HT-29 (cell line): ENCODE data around the gene FKBP7. TPM values are rescaled to one million over a fixed set of nuclear protein-coding genes. Genes with fewer than 3 reads are reported as not detected.
A peak's percentile ranks its signal among the peaks of the same experiment; 100 is the strongest.
"Not testable (repeated sequence)": the region's sequence is repeated elsewhere in the genome, so short reads cannot be mapped to it uniquely, and the experiment has no call there.

Source experiments
- DNase-seq: peaks from one replicate; pipeline ENCODE4 v3.0.0-alpha.2; 2015; ENCODE audit warnings: low spot score
- total RNA-seq: library from RNA; depleted of rRNA; stranded (reverse); fragments of >200 nt; shearing (Covaris generic); gene quantifications from 2 replicates; pipeline ENCODE4 v1.2.3, GENCODE V29; 2014; rRNA removed

Gene FKBP7, protein sequence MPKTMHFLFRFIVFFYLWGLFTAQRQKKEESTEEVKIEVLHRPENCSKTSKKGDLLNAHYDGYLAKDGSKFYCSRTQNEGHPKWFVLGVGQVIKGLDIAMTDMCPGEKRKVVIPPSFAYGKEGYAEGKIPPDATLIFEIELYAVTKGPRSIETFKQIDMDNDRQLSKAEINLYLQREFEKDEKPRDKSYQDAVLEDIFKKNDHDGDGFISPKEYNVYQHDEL
- 0.03 and 0.55 TPM in 2 replicates for total RNA-seq

DNA sequence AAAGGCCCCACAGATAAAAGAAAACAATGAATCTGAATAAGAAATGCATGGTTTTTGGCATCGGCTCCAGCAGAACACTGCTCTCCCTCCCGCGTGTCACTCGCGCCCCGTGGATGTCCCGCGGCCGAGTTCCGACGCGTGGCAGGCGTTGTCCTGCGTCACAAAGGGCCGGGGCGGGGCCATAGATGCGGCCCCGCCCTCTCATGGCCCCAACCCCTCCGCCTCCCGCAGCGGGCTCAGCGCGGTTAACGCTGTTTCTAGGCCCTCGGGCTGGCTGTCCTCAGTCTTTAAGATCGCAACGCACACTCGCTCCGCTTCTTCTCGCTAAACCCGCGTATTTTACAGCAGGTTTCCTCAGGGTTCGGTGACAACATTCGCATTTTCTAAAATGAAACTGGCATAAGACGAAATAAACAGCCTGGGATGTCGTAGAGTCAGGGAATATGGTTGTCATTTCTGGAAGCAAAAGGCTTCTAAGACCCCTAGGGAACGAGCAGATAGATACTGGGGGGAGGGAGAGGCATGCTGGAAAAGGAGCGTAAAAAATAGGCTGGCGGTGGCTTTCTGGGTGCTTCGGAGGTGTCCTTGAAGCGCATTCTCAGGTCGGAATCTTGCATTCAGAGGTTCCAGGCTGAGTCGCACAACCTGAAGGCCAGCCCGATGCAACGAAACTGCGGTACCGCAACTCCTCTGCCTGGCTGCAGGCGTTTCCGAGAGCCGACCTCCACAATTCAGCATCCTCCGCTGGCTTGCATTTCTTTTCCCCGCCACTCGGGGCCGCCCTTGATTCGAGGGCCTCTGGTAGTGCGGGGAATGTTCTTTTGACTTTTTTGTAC lies at the start of gene FKBP7:
Gene FKBP7, minus strand, starts transcription at position 162 of the 836 bp plus-strand sequence. Its CDS starts 101 bp downstream, at position 61.
- peak; percentile 76 for DNase-seq

DNA sequence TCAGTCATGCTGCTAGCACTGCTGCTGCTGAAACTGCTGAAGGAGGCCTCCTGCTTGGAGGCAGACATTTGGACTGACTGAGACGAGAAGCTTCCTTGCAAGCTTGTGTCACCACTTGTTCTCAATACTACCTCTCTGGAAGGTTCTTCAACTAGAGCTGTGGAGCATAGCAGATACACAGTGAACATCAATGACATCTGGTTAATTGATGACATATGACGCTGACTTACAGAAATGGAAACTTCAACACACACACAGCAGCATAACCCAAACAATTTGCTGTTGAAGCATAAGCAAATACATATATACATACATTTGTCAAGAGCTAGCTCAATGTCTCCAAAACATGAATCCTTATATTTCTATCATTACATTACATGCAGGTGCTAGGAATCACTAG lies 49.2 kb upstream of the FKBP7 start:
- DNase-seq: no peak

DNA sequence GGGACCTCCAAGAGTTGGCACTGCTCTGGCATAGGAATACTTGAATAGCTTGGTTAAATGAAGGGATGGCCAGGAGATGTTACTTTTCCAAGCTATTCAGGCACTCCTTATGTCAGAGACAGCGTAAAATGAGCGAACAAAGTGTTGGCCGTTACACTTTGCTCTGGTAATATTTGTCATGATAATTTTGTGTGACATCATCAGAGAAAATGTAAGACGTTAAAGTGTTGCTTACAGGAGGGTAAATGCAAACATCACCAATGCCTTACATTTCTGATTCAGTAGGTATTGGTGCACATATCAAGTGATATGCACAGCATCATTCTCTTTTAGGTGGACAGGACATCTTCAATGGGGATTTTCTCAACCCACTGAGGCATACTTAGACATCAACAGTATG lies 47.9 kb upstream of the FKBP7 start:
- DNase-seq: no peak

DNA sequence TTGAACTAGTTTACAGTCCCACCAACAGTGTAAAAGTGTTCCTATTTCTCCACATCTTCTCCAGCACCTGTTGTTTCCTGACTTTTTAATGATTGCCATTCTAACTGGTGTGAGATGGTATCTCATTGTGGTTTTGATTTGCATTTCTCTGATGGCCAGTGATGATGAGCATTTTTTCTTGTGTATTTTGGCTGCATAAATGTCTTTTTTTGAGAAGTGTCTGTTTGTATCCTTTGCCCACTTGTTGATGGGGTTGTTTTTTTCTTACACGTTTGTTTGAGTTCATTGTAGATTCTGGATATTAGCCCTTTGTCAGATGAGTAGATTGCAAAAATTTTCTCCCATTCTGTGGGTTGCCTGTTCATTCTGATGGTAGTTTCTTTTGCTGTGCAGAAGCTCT lies 47.1 kb upstream of the FKBP7 start:
- DNase-seq: not testable (repeated sequence)

DNA sequence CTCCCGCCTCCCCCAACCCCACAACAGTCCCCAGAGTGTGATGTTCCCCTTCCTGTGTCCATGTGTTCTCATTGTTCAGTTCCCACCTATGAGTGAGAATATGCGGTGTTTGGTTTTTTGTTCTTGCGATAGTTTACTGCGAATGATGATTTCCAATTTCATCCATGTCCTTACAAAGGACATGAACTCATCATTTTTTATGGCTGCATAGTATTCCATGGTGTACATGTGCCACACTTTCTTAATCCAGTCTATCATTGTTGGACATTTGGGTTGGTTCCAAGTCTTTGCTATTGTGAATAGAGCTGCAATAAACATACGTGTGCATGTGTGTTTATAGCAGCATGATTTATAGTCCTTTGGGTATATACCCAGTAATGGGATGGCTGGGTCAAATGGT lies 46.6 kb upstream of the FKBP7 start:
- not testable (repeated sequence) for DNase-seq

DNA sequence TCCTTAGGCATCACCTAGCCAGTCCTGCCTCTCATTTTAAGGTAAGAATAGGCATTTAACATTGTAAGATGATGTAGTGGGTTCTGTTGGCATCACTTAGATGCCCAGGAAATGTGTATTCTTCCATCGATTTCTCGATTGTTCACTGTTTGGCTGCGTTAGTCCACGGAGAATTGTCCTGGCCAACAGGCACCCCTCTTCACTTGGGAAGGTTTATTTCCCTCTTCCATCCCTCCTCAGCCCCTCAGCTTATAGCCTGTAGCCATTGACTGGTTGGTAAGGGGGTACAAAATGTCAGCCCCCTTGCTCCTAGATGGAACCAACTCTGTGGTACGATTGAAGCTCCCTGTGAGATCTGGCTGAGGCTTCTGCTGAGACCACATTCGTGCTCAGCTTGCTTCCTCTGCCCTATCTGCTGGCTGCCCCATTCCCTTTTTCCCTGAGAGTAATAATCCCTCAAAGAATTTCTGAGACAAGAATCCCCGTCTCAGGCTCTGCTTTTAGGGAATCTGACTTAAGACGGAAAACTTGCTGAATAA lies 45.3 kb upstream of the FKBP7 start:
- DNase-seq: no peak

DNA sequence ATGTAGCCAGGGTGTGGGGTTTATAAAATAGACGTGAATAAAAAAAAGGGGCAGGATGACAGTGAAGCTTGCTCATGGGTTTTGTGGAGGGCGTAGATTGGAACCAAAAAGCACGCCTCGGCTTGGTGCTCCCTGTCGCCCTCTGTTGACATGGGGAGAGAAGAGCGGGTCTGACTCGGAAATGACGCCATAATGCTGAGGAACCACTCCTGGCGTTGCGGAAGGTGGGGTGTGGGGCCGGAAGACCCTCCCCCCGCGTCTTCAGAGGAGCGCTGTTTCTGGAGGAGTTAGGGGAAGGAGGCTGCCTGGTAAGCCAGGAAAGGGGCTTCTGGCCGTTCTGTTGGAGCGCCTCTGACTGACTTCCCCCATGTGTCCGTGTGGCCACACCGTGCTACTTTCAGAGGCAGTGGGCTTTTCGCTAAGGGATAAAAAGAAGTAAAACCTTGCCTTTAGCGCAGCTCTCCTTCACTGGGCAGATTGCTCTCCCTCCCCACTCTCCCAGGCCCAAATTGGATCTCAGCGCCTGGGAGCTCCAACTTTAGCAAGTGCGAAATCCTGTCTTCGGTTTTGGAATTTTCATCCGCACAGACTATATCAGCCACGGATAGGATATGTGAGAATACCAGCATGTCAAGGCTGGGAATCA lies 44.7 kb upstream of the FKBP7 start:
- DNase-seq: no peak

DNA sequence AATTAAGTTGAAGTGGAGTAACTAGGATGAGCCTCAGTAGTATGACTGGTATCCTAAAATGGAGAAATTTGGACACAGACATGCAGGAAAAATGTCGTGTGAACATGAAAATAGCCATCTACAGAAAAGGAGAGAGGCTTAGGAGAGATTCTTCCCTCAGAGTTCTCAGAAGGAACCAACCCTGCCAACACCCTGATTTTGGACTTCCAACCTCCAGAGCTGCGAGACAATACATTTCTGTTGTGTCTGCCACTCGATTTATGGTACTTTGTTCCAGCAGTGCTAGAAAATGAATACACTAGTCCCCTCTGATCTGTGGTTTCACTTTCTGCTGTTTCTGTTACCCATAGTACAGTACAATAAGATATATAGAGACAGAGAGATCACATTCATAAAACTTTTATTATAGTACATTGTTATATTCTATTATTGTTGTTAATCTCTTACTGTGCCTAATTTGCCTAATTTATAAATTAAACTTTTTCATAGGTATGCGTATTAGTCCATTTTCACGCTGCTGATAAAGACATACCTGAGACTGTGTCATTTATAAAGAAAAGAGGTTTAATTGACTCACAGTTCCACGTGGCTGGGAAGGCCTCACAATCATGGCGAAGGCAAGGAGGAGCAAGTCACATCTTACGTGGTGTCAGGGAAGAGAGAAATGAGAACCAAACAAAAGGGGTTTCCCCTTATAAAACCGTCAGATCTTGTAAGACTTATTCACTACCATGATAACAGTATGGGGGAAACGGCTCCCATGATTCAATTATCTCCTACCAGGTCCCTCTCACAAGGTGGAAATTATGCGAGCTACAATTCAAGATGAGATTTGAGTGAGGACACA lies 43.1 kb upstream of the FKBP7 start:
- DNase-seq: no peak

DNA sequence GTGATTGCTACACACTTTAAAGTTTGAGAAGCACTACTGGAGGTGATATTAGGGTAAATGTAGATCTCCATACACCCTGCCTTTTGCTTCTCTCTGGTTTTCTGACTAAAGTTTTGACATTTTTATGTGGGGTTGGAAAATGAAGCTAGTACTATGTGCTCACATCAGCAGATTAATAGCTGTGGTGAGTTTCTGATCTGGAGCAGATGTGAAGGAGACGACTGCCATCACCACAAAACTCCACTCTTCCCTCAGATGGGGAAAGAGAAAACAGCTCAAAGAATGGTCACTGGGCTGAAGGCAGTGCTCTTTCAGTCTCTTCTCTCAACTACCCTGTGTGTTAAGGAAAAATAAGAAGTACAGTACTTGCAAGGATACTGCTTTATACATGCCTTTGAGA lies 39.1 kb upstream of the FKBP7 start:
- DNase-seq: no peak

DNA sequence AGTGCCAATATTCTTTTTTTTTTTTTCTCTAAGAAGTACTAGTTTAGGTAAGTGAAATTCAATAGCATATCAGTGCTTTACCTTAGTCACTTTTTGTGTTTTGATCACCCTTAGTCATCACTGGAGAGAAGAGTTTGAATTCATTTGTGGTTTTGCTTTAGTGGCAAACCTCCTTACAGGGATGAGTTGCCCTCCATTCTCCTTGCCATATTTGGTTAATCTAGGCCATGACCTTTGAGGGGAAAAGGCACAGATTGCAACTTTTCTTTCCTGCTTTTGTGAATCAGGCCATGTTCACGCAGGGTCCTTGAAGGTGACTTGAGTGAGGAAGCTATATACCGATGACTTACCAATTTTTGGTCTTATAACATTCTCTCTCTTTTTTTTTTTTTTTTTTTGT lies 36.3 kb upstream of the FKBP7 start:
- no peak for DNase-seq

DNA sequence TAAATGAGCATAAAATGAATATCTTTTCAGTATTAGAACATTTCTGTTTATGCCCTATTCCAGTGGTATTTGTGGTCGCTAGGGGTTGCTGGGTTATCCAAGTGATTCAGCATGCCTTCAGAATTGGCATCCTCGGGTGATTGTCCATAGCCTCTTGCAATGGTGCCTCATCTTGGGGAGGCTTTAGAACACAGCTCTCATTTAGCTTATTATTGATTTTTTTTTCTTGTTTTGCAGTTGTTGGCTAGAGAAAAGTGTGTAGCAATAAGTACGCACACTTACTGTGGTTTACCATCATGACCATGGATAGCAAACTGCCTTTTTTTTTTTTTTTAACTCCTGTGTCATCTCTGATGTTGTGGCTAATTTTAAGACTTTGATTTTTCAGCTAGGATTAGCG lies 35.5 kb upstream of the FKBP7 start:
- DNase-seq: no peak

DNA sequence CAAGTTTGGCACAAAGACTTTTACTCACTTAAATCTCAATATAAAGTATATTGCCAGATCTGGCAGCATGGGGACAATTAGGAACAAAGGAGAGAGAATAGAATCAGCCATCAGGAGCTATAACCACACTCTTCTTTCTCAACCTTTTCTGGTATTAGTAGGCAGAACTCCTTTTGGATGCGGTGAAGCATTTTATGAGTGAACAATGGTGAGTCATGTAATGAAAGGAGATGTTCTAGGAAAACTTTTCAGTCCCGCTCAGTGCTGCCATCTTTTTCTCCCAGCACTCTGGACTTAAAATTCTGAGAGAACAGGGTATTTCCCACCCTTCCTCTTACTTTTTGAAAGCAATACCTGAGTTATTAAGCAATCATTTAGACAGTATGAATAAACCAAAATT lies 34.1 kb upstream of the FKBP7 start:
- DNase-seq: no peak

DNA sequence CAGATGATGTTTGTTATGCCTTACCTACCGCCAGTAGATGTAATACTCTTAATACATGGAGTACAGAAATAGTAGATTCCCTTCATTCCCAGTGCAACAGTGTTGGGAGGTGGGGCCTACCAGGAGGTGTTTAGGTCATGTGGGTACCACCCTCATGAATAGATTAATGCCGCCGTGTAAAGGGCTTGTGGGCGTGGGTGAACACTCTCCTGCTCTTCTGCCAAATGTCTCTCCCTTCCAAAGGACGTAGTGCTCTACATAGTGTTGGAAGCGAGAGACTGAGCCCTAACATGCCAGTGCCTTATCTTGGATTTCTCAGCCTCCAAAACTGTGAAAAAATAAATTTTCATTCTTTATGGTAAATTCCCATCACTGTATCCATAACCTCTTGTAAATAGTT lies 32.0 kb upstream of the FKBP7 start:
- DNase-seq: no peak

DNA sequence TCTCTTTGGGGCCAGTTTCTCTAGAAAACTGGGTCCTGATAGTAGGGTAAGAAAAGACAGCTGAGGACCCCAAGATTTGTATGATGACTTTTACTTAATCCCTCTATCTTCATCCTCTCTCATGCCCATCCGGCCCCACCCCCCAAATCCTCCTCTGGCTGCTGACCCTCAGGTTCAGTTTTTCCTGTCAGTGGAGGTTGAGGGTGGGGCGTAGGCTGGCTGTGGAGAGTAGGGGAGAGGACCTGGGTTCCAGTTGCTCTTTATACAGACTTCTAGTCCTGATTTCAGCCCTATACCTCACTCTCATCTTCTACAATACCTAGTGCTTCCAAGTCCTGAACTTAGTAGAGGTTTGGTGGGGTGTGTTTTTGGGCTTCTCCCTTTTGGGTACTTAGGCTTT lies 30.2 kb upstream of the FKBP7 start:
- no peak for DNase-seq

DNA sequence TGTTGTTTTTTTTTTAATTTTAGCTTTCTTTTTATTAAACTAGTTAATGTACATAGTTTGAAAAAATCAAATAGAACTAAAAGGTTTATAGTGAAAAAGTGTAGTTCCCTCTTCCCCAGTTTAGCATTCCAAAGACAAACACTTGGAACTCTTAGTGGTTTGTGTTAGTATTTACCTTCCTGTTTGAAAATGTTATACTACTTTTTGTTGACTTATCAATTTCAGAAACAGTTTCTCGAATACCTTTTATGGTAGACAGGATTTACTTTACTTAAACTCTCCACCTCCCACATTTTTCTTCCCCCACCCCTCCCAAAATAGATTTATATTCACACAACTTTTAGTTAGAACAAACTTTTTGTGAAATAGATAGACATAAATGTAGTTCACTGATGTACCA lies 28.5 kb upstream of the FKBP7 start:
- DNase-seq: no peak

DNA sequence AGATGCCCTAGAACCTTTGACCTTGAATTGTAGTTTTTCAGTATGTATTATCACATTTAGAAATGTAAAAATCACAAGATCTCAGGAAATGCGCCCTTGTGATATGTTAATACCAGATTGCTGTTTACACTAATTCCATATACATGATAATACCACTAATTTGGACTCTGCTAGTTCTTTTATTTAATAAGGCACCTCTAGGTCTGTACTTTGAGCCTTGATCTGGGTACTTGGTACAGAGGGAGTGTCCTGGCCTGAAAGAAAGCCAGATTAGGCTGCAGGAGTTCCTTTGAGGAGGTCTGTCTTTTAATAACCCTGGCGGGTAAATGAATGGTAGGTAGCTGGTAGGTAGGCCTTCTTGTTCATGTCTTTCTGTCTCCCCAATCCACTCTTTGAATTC lies 28.1 kb upstream of the FKBP7 start:
- DNase-seq: no peak

DNA sequence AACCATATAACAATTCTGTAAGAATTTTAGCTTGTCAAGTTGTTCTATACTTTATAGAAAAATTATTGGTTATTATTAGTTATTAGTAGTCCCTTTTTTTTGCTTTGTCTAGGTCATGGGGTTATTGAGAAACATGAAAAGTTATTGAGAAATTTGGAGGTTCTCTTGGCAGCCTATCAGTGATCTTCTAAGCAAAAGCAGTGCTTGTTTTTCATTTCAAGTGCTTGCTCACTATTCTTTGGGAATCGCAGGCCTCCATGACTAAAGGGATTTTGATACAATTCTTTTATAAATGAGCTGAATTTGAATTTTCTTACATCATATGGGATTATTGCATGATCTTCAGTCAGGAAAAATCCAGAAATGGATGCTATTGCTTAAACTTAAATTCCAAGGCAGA lies 27.7 kb upstream of the FKBP7 start:
- DNase-seq: no peak

DNA sequence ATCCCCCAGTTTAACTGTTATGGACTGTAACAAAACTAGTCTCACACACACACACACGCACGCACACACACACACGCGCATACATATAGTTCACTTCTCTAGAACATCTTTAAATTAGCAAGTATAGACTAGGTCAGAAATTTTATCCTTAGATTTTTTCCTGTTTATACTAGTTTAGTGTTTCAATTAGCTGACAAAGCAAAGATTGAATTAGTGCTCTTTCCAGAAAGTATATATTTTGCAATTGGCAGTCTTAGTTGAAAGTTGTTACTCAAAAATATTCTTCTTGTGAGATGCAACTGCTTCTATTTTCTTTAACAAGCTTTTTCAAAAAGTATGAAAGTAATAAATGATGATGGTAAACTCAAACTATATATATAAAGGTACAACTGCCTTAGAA lies 24.4 kb upstream of the FKBP7 start:
- no peak for DNase-seq

DNA sequence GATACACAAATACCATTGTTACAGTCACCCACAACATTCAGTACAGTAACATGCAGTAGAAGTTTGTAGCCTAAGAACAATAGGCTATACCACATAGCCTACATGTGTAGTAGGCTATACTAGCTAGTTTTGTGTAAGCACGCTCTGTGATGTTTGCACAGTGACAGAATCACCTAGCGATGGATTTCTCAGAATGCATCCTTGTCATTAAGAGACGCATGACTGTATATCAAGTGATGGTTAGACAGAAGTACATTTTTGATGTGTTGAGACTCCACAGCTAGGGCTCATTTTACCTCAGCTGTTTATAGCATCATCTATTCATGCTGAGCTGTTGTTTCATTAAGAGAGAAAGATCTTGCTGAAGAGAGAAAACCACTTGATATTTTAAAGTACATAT lies 21.2 kb upstream of the FKBP7 start:
- no peak for DNase-seq

DNA sequence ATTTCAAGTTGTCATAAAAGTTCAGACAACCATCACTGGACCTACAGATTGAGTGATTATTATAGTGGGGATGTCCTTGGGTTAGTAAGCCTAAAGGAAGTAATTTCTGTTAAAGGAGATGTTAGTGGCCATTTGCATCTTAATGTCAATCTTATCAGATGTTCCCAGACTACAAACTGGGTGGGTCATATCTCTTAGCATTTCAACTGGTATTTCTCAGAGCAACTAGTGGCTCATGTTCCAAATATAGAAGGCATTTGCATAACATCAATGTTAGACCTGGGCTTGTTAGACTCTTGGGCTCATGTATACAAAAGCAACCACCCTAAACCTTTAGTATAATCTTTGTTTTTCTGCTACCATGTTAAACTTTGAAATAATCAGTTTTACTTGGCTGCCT lies 19.7 kb upstream of the FKBP7 start:
- no peak for DNase-seq

DNA sequence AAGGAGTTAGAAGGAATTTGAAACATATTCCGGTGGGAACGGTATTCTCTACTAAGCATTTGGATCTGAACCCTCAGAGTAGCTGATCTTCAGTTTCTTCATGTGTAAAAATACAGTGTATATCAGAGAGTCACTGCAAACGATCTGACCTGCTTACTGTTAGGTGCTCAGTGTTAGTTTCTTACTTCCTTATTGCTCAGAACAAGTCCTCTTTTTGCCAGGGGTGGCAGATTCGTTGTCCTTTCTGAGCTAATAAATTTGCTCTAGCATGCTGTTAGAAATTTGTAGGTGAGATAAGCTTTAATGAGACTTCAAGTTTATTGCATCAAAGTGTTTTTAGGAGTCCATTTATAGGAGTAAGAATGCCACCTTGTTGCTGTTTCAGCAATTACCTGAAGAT lies 17.6 kb upstream of the FKBP7 start:
- no peak for DNase-seq

DNA sequence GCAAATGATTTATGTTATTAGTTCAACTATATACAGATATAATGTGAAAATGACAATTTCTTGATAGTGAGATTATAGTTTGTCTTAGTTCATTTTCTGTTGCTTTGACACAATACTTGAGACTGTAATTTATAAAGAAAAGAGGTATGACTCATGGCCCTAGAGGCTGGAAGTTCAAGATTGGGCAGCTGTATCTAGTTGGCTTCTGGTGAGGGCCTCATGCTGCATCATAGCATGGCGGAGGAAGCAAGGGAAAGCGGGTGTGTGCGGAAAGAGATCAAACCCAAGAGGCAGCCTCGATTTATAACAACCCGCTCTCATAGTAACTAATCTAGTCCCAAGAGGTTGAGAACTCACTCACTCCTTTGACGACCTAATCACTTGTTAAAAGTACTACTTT lies 13.2 kb upstream of the FKBP7 start:
- DNase-seq: no peak
